Smooth muscle cell (in vitro differentiated cells): ENCODE data around the gene IVD. TPM values are rescaled to one million over a fixed set of nuclear protein-coding genes. Genes with fewer than 3 reads are reported as not detected.

ENCODE experiments used
- DNase-seq: peaks from one replicate; lab custom pipeline; 2025; ENCODE audit not compliant: unreplicated experiment; lab: John Stamatoyannopoulos, UW
- H2AFZ ChIP-seq: fragments of 200-600 bp; sonication (generic); 2 replicates; pipeline ENCODE4 v1.6.0; 2016; ENCODE audit warnings: antibody characterized with exemption, low read depth, mild to moderate bottlenecking
- H3F3A ChIP-seq: fragments of 200-600 bp; sonication (generic); 2 replicates; pipeline ENCODE4 v1.6.0; 2017; ENCODE audit warnings: antibody characterized with exemption, low read depth
- H3K27ac ChIP-seq: fragments of 200-600 bp; sonication (generic); 2 replicates; pipeline ENCODE4 v1.5.1; 2016; ENCODE audit warnings: low read depth, mild to moderate bottlenecking
- H3K27me3 ChIP-seq: fragments of 200-600 bp; sonication (generic); 2 replicates; pipeline ENCODE4 v1.6.1; 2016; ENCODE audit warnings: low read depth, mild to moderate bottlenecking
- H3K36me3 ChIP-seq: fragments of 200-600 bp; sonication (generic); 2 replicates; pipeline ENCODE4 v1.5.1; 2016; ENCODE audit warnings: low read depth
- H3K4me1 ChIP-seq: fragments of 200-600 bp; sonication (generic); 2 replicates; pipeline ENCODE4 v1.5.1; 2016; ENCODE audit warnings: low read depth
- H3K4me2 ChIP-seq: fragments of 200-600 bp; sonication (generic); 2 replicates; pipeline ENCODE4 v1.6.0; 2016; ENCODE audit warnings: mild to moderate bottlenecking
- H3K4me3 ChIP-seq: fragments of 200-600 bp; sonication (generic); 2 replicates; pipeline ENCODE4 v1.5.1; 2016; ENCODE audit warnings: mild to moderate bottlenecking
- H3K79me2 ChIP-seq: fragments of 200-600 bp; sonication (generic); 2 replicates; pipeline ENCODE4 v1.6.0; 2016; ENCODE audit warnings: low read depth, mild to moderate bottlenecking
- H3K9ac ChIP-seq: fragments of 200-600 bp; sonication (generic); 2 replicates; pipeline ENCODE4 v1.6.0; 2016; ENCODE audit warnings: low read depth
- H3K9me3 ChIP-seq: fragments of 200-600 bp; sonication (generic); replicated peaks from 2 replicates; pipeline ENCODE4 v1.5.1; 2016; ENCODE audit warnings: low read depth
- H4K20me1 ChIP-seq: fragments of 200-600 bp; sonication (generic); 2 replicates; pipeline ENCODE4 v1.6.0; 2016; ENCODE audit warnings: low read depth
- WGBS: methylation state at CpG from one replicate; pipeline ENCODE4 v1.1.7; 2016; ENCODE audit warnings: low lambda C conversion rate; 5-methylcytosine and 5-hydroxymethylcytosine counted together
- polyA plus RNA-seq: library from polyadenylated mRNA; unstranded; fragments of >200 nt; fragmentation: Nextera tagmentation; extraction: Ambion mirVana; gene quantifications from 2 replicates; pipeline ENCODE4 v1.2.1, GENCODE V29; 2016
- total RNA-seq: library from RNA; depleted of rRNA; stranded (reverse); fragments of >200 nt; gene quantifications from 2 replicates; pipeline ENCODE4 v1.2.3, GENCODE V29; 2014
- TF ChIP-seq, protein P1 (sequence below): fragments of 200-600 bp; sonication (generic); IDR thresholded peaks from 2 replicates; pipeline ENCODE4 v1.5.1; 2017; ENCODE audit warnings: borderline replicate concordance, mild to moderate bottlenecking, antibody characterized with exemption; ENCODE audit not compliant: insufficient read depth, poor library complexity, severe bottlenecking

The IVD gene
- total and polyA plus RNA-seq, 2 experiments from 2014 or later = 17.4 to 37.8 TPM

GRCh38 chr15:40448354-40448753 lies 42.8 kb downstream of the IVD start:
- peaks cover 24% of the 10 kb centered on the region for H3K4me1 ChIP-seq
- no peak overlapping the region for H3K4me3 ChIP-seq
- peaks cover 100% of the 10 kb centered on the region for H4K20me1 ChIP-seq
- H3K36me3 ChIP-seq = no peaks in the 10 kb centered on the region
- 98% methylated on average over 4 of the region's 4 CpGs for WGBS
- no peak overlapping the region for H2AFZ ChIP-seq
- H3K9ac ChIP-seq = no peak overlapping the region
- H3K27me3 ChIP-seq = no peaks in the 10 kb centered on the region
- H3K27ac ChIP-seq = no peak overlapping the region
- no peak for DNase-seq
- peaks cover 90% of the 10 kb centered on the region for H3K79me2 ChIP-seq
- peaks cover 7% of the 10 kb centered on the region for H3F3A ChIP-seq
- no peaks in the 10 kb centered on the region for H3K9me3 ChIP-seq
- H3K4me2 ChIP-seq = no peak overlapping the region
- TF ChIP-seq, protein P1, sequence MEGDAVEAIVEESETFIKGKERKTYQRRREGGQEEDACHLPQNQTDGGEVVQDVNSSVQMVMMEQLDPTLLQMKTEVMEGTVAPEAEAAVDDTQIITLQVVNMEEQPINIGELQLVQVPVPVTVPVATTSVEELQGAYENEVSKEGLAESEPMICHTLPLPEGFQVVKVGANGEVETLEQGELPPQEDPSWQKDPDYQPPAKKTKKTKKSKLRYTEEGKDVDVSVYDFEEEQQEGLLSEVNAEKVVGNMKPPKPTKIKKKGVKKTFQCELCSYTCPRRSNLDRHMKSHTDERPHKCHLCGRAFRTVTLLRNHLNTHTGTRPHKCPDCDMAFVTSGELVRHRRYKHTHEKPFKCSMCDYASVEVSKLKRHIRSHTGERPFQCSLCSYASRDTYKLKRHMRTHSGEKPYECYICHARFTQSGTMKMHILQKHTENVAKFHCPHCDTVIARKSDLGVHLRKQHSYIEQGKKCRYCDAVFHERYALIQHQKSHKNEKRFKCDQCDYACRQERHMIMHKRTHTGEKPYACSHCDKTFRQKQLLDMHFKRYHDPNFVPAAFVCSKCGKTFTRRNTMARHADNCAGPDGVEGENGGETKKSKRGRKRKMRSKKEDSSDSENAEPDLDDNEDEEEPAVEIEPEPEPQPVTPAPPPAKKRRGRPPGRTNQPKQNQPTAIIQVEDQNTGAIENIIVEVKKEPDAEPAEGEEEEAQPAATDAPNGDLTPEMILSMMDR = no peak

DNA sequence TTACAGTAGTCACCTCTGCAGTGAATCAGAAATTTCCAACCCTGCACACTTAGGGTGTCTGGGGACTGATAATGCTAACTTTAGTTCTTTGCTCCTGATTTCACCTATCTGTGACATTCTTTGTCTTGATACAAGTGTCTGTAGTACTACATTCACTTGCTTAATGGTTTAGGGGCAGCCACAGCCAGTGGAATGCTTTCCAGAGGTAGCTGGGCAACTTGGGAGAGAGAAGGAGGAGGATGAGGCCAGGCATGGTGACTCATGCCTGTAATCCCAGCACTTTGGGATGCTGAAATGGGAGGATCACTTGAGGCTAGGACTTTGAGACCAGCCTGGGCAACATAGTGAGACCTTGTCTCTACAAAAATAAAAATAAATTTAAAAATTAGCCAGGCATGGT lies 43.7 kb downstream of the IVD start:
- Histone ChIP-seq H2AFZ (no peak overlapping the region), H3K4me1 (peaks cover 24% of the 10 kb centered on the region), H3K9ac (no peak overlapping the region), H4K20me1 (peaks cover 100% of the 10 kb centered on the region), H3K9me3 (no peaks in the 10 kb centered on the region), H3K27me3 (no peaks in the 10 kb centered on the region), H3K79me2 (peaks cover 89% of the 10 kb centered on the region), H3K4me3 (no peak overlapping the region), H3K36me3 (no peaks in the 10 kb centered on the region), H3K4me2 (no peak overlapping the region), H3F3A (peaks cover 4% of the 10 kb centered on the region), H3K27ac (no peak overlapping the region)
- TF ChIP-seq, protein P1 = no peak
- DNase-seq = no peak

DNA sequence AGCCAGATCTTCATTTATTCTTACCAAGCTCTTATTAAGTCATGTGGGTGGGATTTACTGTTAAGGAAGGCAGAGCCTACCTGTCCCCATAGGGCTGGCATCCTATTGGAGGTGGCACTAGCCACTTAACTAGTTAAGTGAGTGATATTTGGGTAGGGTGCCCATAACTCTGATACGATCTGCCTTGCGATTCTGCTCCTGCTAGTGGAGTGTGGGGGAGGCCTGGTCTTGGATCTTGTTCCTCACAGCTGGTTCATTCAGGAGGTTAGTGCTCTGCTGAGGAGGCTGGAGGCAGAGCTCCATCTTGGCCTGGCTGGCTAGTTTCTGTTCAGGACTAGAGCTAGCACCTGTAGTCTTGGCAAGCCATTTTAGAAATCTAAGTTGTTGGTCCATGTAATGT lies 44.5 kb downstream of the IVD start:
- 97% methylated on average over 2 of the region's 2 CpGs for WGBS
- peaks cover 100% of the 10 kb centered on the region for H4K20me1 ChIP-seq
- no peak overlapping the region for H3K27ac ChIP-seq
- TF ChIP-seq, protein P1 = no peak
- H3K79me2 ChIP-seq = peaks cover 81% of the 10 kb centered on the region
- no peaks in the 10 kb centered on the region for H3K9me3 ChIP-seq
- H3K4me1 ChIP-seq = peaks cover 28% of the 10 kb centered on the region
- no peak for DNase-seq
- H3K27me3 ChIP-seq = no peaks in the 10 kb centered on the region
- no peaks in the 10 kb centered on the region for H3F3A ChIP-seq
- no peak overlapping the region for H3K9ac ChIP-seq
- H3K36me3 ChIP-seq = no peaks in the 10 kb centered on the region
- H3K4me3 ChIP-seq = no peak overlapping the region
- no peak overlapping the region for H3K4me2 ChIP-seq
- H2AFZ ChIP-seq = no peak overlapping the region

- H3K9me3 ChIP-seq = no peaks in the 10 kb centered on the region
- no peak for DNase-seq
- no peak overlapping the region for H3K27ac ChIP-seq
- TF ChIP-seq, protein P1 = no peak
- no peak overlapping the region for H3K9ac ChIP-seq
- peaks cover 29% of the 10 kb centered on the region for H3K4me1 ChIP-seq
- H3K4me3 ChIP-seq = no peak overlapping the region
- no peak overlapping the region for H2AFZ ChIP-seq
- H3K4me2 ChIP-seq = no peak overlapping the region
- no peaks in the 10 kb centered on the region for H3F3A ChIP-seq
- WGBS = 89% methylated on average over 3 of the region's 3 CpGs
- peaks cover 100% of the 10 kb centered on the region for H4K20me1 ChIP-seq
- H3K27me3 ChIP-seq = no peaks in the 10 kb centered on the region
- H3K79me2 ChIP-seq = peaks cover 80% of the 10 kb centered on the region
- H3K36me3 ChIP-seq = no peaks in the 10 kb centered on the region
Observed at GRCh38 chr15:40451527-40452158, 46.0 kb downstream of the IVD start.
